ENCODE results near the gene ABCC8. TPM values are rescaled to one million over a fixed set of nuclear protein-coding genes. Genes with fewer than 3 reads are reported as not detected.

Gene ABCC8
- polyA plus RNA-seq, 4 donors: 0.81 to 11.2 (median 3.6) TPM

GRCh38 chr11:17443926-17444690 lies 32.5 kb downstream of the ABCC8 start:
- no peaks in the 10 kb centered on the region for H3K36me3 ChIP-seq (ENCODE audit: control insufficient read depth in 3 of 3, insufficient read depth in 2 of 3, low read depth in 1 of 3, low read length in 3 of 3)
- H3K9me3 ChIP-seq (ENCODE audit: control insufficient read depth in 2 of 2, insufficient read depth in 1 of 2, low read depth in 1 of 2, low read length in 1 of 2): no peaks in the 10 kb centered on the region
- no peak overlapping the region for H3K27ac ChIP-seq (ENCODE audit: low read depth in 1 of 3, low read length in 2 of 3)
- H3K4me1 ChIP-seq (ENCODE audit: control insufficient read depth in 3 of 3, insufficient read depth in 2 of 3, low read depth in 1 of 3, low read length in 2 of 3): peaks cover 0 to 8% (median 0%) of the 10 kb centered on the region in 3 donors
- DNase-seq: no peak
- no peak overlapping the region for H3K4me3 ChIP-seq (ENCODE audit: low read depth in 1 of 3, low read length in 3 of 3)
- H3K27me3 ChIP-seq (ENCODE audit: control insufficient read depth in 3 of 3, insufficient read depth in 3 of 3, low read length in 3 of 3): peaks cover 0 to 6% (median 4%) of the 10 kb centered on the region in 3 donors
- no peak for FAIRE-seq
- 88 to 98% (median 89%) methylated on average over 2 of the region's 2 CpGs for WGBS, 3 donors

GRCh38 chr11:17443423-17443822 lies 33.2 kb downstream of the ABCC8 start:
- DNase-seq (no peak), FAIRE-seq (no peak)
- no peak overlapping the region for H3K4me3 ChIP-seq (ENCODE audit: low read depth in 1 of 3, low read length in 3 of 3)
- H3K4me1 ChIP-seq (ENCODE audit: control insufficient read depth in 3 of 3, insufficient read depth in 2 of 3, low read depth in 1 of 3, low read length in 2 of 3): peaks cover 0 to 12% (median 0%) of the 10 kb centered on the region in 3 donors
- peaks cover 0 to 6% (median 2%) of the 10 kb centered on the region in 3 donors for H3K27me3 ChIP-seq (ENCODE audit: control insufficient read depth in 3 of 3, insufficient read depth in 3 of 3, low read length in 3 of 3)
- H3K27ac ChIP-seq (ENCODE audit: low read depth in 1 of 3, low read length in 2 of 3): no peak overlapping the region
- H3K9me3 ChIP-seq (ENCODE audit: control insufficient read depth in 2 of 2, insufficient read depth in 1 of 2, low read depth in 1 of 2, low read length in 1 of 2): no peaks in the 10 kb centered on the region
- WGBS, 3 donors: 83 to 96% (median 84%) methylated on average over 2 of the region's 2 CpGs
- no peaks in the 10 kb centered on the region for H3K36me3 ChIP-seq (ENCODE audit: control insufficient read depth in 3 of 3, insufficient read depth in 2 of 3, low read depth in 1 of 3, low read length in 3 of 3)

- Histone ChIP-seq H3K4me1 (ENCODE audit: control insufficient read depth in 3 of 3, insufficient read depth in 2 of 3, low read depth in 1 of 3, low read length in 2 of 3) (peaks cover 0 to 12% (median 0%) of the 10 kb centered on the region in 3 donors), H3K36me3 (ENCODE audit: control insufficient read depth in 3 of 3, insufficient read depth in 2 of 3, low read depth in 1 of 3, low read length in 3 of 3) (no peaks in the 10 kb centered on the region), H3K9me3 (ENCODE audit: control insufficient read depth in 2 of 2, insufficient read depth in 1 of 2, low read depth in 1 of 2, low read length in 1 of 2) (no peaks in the 10 kb centered on the region), H3K27ac (ENCODE audit: low read depth in 1 of 3, low read length in 2 of 3) (no peak overlapping the region), H3K27me3 (ENCODE audit: control insufficient read depth in 3 of 3, insufficient read depth in 3 of 3, low read length in 3 of 3) (peaks cover 0 to 6% (median 0%) of the 10 kb centered on the region in 3 donors), H3K4me3 (ENCODE audit: low read depth in 1 of 3, low read length in 3 of 3) (no peak overlapping the region)
- DNase-seq (no peak), FAIRE-seq (no peak)
- 45 to 68% (median 52%) methylated on average over 4 of the region's 4 CpGs for WGBS, 3 donors
Measured at GRCh38 chr11:17443000-17443399, 33.6 kb downstream of the ABCC8 start.

- 14 to 18% (median 18%) methylated on average over 8 to 9 of the region's 9 CpGs for WGBS, 3 donors
- FAIRE-seq: no peak
Measured at GRCh38 chr11:17439316-17439782, 37.3 kb downstream of the ABCC8 start.

GRCh38 chr11:17437366-17437765 lies 39.3 kb downstream of the ABCC8 start:
- H3K27me3 ChIP-seq (ENCODE audit: control insufficient read depth in 3 of 3, insufficient read depth in 3 of 3, low read length in 3 of 3): peaks cover 0 to 5% (median 0%) of the 10 kb centered on the region in 3 donors
- H3K36me3 ChIP-seq (ENCODE audit: control insufficient read depth in 3 of 3, insufficient read depth in 2 of 3, low read depth in 1 of 3, low read length in 3 of 3): no peaks in the 10 kb centered on the region
- FAIRE-seq (no peak), DNase-seq (no peak)
- no peak overlapping the region for H3K4me3 ChIP-seq (ENCODE audit: low read depth in 1 of 3, low read length in 3 of 3)
- peaks cover 0 to 12% (median 0%) of the 10 kb centered on the region in 3 donors for H3K4me1 ChIP-seq (ENCODE audit: control insufficient read depth in 3 of 3, insufficient read depth in 2 of 3, low read depth in 1 of 3, low read length in 2 of 3)
- H3K9me3 ChIP-seq (ENCODE audit: control insufficient read depth in 2 of 2, insufficient read depth in 1 of 2, low read depth in 1 of 2, low read length in 1 of 2): no peaks in the 10 kb centered on the region
- H3K27ac ChIP-seq (ENCODE audit: low read depth in 1 of 3, low read length in 2 of 3): no peak overlapping the region
- 75 to 78% (median 77%) methylated on average over 3 of the region's 3 CpGs for WGBS, 3 donors

More at GRCh38 chr11:17439316-17439782, 37.3 kb downstream of the ABCC8 start:
- Histone ChIP-seq H3K27ac (ENCODE audit: low read depth in 1 of 3, low read length in 2 of 3) (no peak overlapping the region), H3K36me3 (ENCODE audit: control insufficient read depth in 3 of 3, insufficient read depth in 2 of 3, low read depth in 1 of 3, low read length in 3 of 3) (no peaks in the 10 kb centered on the region), H3K4me3 (ENCODE audit: low read depth in 1 of 3, low read length in 3 of 3) (no peak overlapping the region), H3K9me3 (ENCODE audit: control insufficient read depth in 2 of 2, insufficient read depth in 1 of 2, low read depth in 1 of 2, low read length in 1 of 2) (no peaks in the 10 kb centered on the region), H3K4me1 (ENCODE audit: control insufficient read depth in 3 of 3, insufficient read depth in 2 of 3, low read depth in 1 of 3, low read length in 2 of 3) (peaks cover 0 to 12% (median 0%) of the 10 kb centered on the region in 3 donors), H3K27me3 (ENCODE audit: control insufficient read depth in 3 of 3, insufficient read depth in 3 of 3, low read length in 3 of 3) (peaks cover 0 to 6% (median 0%) of the 10 kb centered on the region in 3 donors)
- peak; percentile 8 to 59 for DNase-seq

GRCh38 chr11:17434108-17434507 lies 42.5 kb downstream of the ABCC8 start:
- FAIRE-seq (no peak), DNase-seq (no peak)
- Histone ChIP-seq H3K4me1 (ENCODE audit: control insufficient read depth in 3 of 3, insufficient read depth in 2 of 3, low read depth in 1 of 3, low read length in 2 of 3) (peaks cover 0 to 3% (median 0%) of the 10 kb centered on the region in 3 donors), H3K9me3 (ENCODE audit: control insufficient read depth in 2 of 2, insufficient read depth in 1 of 2, low read depth in 1 of 2, low read length in 1 of 2) (no peaks in the 10 kb centered on the region), H3K4me3 (ENCODE audit: low read depth in 1 of 3, low read length in 3 of 3) (no peak overlapping the region), H3K27ac (ENCODE audit: low read depth in 1 of 3, low read length in 2 of 3) (no peak overlapping the region), H3K36me3 (ENCODE audit: control insufficient read depth in 3 of 3, insufficient read depth in 2 of 3, low read depth in 1 of 3, low read length in 3 of 3) (no peaks in the 10 kb centered on the region), H3K27me3 (ENCODE audit: control insufficient read depth in 3 of 3, insufficient read depth in 3 of 3, low read length in 3 of 3) (no peaks in the 10 kb centered on the region)
- WGBS, 3 donors: 84 to 85% (median 85%) methylated on average over 4 of the region's 4 CpGs

- WGBS, 3 donors: 61 to 71% (median 70%) methylated on average over 6 to 7 of the region's 7 CpGs
- H3K36me3 ChIP-seq (ENCODE audit: control insufficient read depth in 3 of 3, insufficient read depth in 2 of 3, low read depth in 1 of 3, low read length in 3 of 3): no peaks in the 10 kb centered on the region
- DNase-seq (no peak), FAIRE-seq (no peak)
- no peaks in the 10 kb centered on the region for H3K4me1 ChIP-seq (ENCODE audit: control insufficient read depth in 3 of 3, insufficient read depth in 2 of 3, low read depth in 1 of 3, low read length in 2 of 3)
- H3K9me3 ChIP-seq (ENCODE audit: control insufficient read depth in 2 of 2, insufficient read depth in 1 of 2, low read depth in 1 of 2, low read length in 1 of 2): no peaks in the 10 kb centered on the region
- H3K27ac ChIP-seq (ENCODE audit: low read depth in 1 of 3, low read length in 2 of 3): no peak overlapping the region
- H3K27me3 ChIP-seq (ENCODE audit: control insufficient read depth in 3 of 3, insufficient read depth in 3 of 3, low read length in 3 of 3): no peaks in the 10 kb centered on the region
- H3K4me3 ChIP-seq (ENCODE audit: low read depth in 1 of 3, low read length in 3 of 3): no peak overlapping the region
Measured at GRCh38 chr11:17432002-17432401, 44.6 kb downstream of the ABCC8 start.

GRCh38 chr11:17431139-17431538 lies 45.5 kb downstream of the ABCC8 start:
- FAIRE-seq: no peak
- Histone ChIP-seq H3K4me1 (ENCODE audit: control insufficient read depth in 3 of 3, insufficient read depth in 2 of 3, low read depth in 1 of 3, low read length in 2 of 3) (no peaks in the 10 kb centered on the region), H3K4me3 (ENCODE audit: low read depth in 1 of 3, low read length in 3 of 3) (no peak overlapping the region), H3K36me3 (ENCODE audit: control insufficient read depth in 3 of 3, insufficient read depth in 2 of 3, low read depth in 1 of 3, low read length in 3 of 3) (no peaks in the 10 kb centered on the region), H3K27me3 (ENCODE audit: control insufficient read depth in 3 of 3, insufficient read depth in 3 of 3, low read length in 3 of 3) (no peaks in the 10 kb centered on the region), H3K9me3 (ENCODE audit: control insufficient read depth in 2 of 2, insufficient read depth in 1 of 2, low read depth in 1 of 2, low read length in 1 of 2) (no peaks in the 10 kb centered on the region), H3K27ac (ENCODE audit: low read depth in 1 of 3, low read length in 2 of 3) (no peak overlapping the region)
- no peak for DNase-seq
- WGBS, 3 donors: 41 to 47% (median 46%) methylated on average over 8 of the region's 8 CpGs

All from small intestine (tissue), 7 donors.